ENCODE measurements around the gene SAPCD1. TPM values are rescaled to one million over a fixed set of nuclear protein-coding genes. Genes with fewer than 3 reads are reported as not detected.

Gene SAPCD1
- total RNA-seq, 1 experiment from 2014 or later = 13.0 TPM

- Mint-ChIP-seq H3K9me3 (ENCODE audit: unreplicated experiment) (no peaks in the 10 kb centered on the region), H3K27ac (ENCODE audit: unreplicated experiment) (peak overlapping the region; percentile 94), H3K4me1 (ENCODE audit: low read depth, unreplicated experiment) (peaks cover 21% of the 10 kb centered on the region), H3K4me3 (ENCODE audit: unreplicated experiment) (peak overlapping the region; percentile 98), H3K27me3 (ENCODE audit: insufficient read depth, unreplicated experiment) (no peaks in the 10 kb centered on the region), H3K36me3 (ENCODE audit: insufficient read depth, unreplicated experiment) (peaks cover 39% of the 10 kb centered on the region)
- peak overlapping the region; percentile 80 for H3K4me3 ChIP-seq (ENCODE audit: low read depth, low read length)
- no peaks in the 10 kb centered on the region for H3K27me3 ChIP-seq (replicated peaks; ENCODE audit: control insufficient read depth, insufficient read depth, low read length)
- H3K9me3 ChIP-seq = no peaks in the 10 kb centered on the region
- H3K36me3 ChIP-seq (ENCODE audit: control insufficient read depth, insufficient read depth, low read length) = no peaks in the 10 kb centered on the region
- peak in 1 of 2 experiments; percentile 18 for DNase-seq
- H3K4me1 ChIP-seq = 0 out of 2 replicates have a peak, but pooled peaks cover 3% of the 10 kb centered on the region
- TF ChIP-seq CTCF (IDR thresholded peaks at IDR 0.05; ENCODE audit: insufficient read depth in 1 of 2, low read depth in 1 of 2, low read length in 1 of 2, severe bottlenecking in 1 of 2, unreplicated experiment in 1 of 2) = no peak
- ChIA-PET CTCF (interaction anchor here (0.6 to 2.9 kb wide), 3 partner anchors 10 to 69 kb away, joined by 5 to 21 read pairs (median 10); partner anchors contain the start of genes LSM2 and NEU1), POLR2A (interaction anchor here (1.1 to 2.1 kb wide), 3 partner anchors 12 to 33 kb away, joined by 4 to 29 read pairs (median 23); partner anchors contain the start of genes HSPA1A, HSPA1B, HSPA1L and LSM2)
- BruUV-seq (replicated peaks) = TSS peak; percentile 52
- intact Hi-C loops (cut with micrococcal nuclease; ENCODE audit: unreplicated experiment) = no loop called here
These were observed 31.9 kb downstream of the SAPCD1 start for GRCh38 chr6:31794294-31794865.

GRCh38 chr6:31794866-31795615 is 32.6 kb downstream of the SAPCD1 start:
- no peak for TF ChIP-seq CTCF (IDR thresholded peaks at IDR 0.05; ENCODE audit: insufficient read depth in 1 of 2, low read depth in 1 of 2, low read length in 1 of 2, severe bottlenecking in 1 of 2, unreplicated experiment in 1 of 2)
- Mint-ChIP-seq H3K4me1 (ENCODE audit: low read depth, unreplicated experiment) (peaks cover 21% of the 10 kb centered on the region), H3K36me3 (ENCODE audit: insufficient read depth, unreplicated experiment) (peaks cover 33% of the 10 kb centered on the region), H3K27ac (ENCODE audit: unreplicated experiment) (peak overlapping the region; percentile 94), H3K9me3 (ENCODE audit: unreplicated experiment) (no peaks in the 10 kb centered on the region), H3K27me3 (ENCODE audit: insufficient read depth, unreplicated experiment) (no peaks in the 10 kb centered on the region), H3K4me3 (ENCODE audit: unreplicated experiment) (peak overlapping the region; percentile 98)
- POLR2A ChIA-PET = interaction anchor here (0.6 to 2.1 kb wide), 8 partner anchors 11 to 68 kb away, joined by 3 to 29 read pairs (median 5); partner anchors contain the start of genes HSPA1A, HSPA1B, HSPA1L and LSM2
- no peaks in the 10 kb centered on the region for H3K9me3 ChIP-seq
- H3K4me1 ChIP-seq = 0 out of 2 replicates have a peak, but pooled peaks cover 3% of the 10 kb centered on the region
- H3K36me3 ChIP-seq (ENCODE audit: control insufficient read depth, insufficient read depth, low read length) = no peaks in the 10 kb centered on the region
- H3K4me3 ChIP-seq (ENCODE audit: low read depth, low read length) = peak overlapping the region; percentile 80
- no TSS peak for BruUV-seq (replicated peaks)
- intact Hi-C loops (cut with micrococcal nuclease; ENCODE audit: unreplicated experiment) = no loop called here
- CTCF ChIA-PET = interaction anchor here (0.6 to 2.9 kb wide), 5 partner anchors 9 to 68 kb away, joined by 4 to 21 read pairs (median 6); partner anchors contain the start of genes HSPA1A, HSPA1L, LSM2 and NEU1
- no peaks in the 10 kb centered on the region for H3K27me3 ChIP-seq (replicated peaks; ENCODE audit: control insufficient read depth, insufficient read depth, low read length)
- peak in 1 of 2 experiments; percentile 19 for DNase-seq
